OCI-LY3 (cell line): ENCODE data around the gene GAMT.
A peak's percentile ranks its signal among the peaks of the same experiment; 100 is the strongest.

ENCODE experiments used
- EZH2phosphoT487 ChIP-seq: fragments of 200-600 bp; shearing (Covaris generic); IDR thresholded peaks from 2 replicates; pipeline ENCODE4 v1.6.1; 2018; ENCODE audit warnings: antibody characterized with exemption, mixed run types, low read depth
- TF ChIP-seq, protein P1 (sequence below): fragments of 200-600, 300-600 bp; sonication (generic); IDR thresholded peaks from 2 replicates; pipeline ENCODE4 v1.5.1; 2014; ENCODE audit warnings: antibody characterized with exemption, low read length, low read depth

DNA sequence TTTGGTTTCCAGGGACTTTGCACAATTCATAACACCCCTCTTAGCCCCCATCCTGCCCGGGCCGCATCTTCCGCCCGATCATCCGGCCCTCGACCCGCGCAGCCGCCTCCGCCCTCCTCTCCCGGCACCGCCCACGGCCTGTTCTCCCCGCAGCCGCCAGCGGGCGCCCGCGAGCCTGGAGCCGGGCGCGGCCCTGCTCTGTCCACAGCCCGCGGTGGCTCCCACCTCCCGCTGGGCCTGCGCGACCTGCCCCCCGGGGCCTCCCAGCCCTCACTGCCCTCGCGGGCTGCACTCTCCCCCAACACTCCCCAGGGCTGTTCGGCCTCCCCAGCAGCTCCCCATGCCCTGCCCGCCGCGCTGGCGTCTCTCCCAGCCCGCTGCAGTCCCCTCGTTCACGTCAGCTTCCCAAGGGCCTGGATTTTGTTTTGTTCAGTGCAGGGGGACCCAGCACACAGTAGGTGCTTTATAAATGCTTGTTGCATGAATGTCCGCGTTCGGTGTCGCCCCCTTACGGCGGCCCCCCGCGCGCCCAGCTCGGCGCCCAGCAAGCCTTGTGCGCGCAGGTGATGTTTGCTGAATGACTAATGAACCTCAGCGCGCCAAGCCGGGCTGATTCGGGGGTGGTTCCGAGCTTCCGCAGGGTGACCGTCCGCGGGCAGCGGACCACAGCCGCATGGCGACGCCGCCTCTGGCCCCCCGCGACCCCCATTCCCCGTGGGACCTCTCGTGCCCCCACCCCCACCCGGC, 44.0 kb upstream of the GAMT start:
- TF ChIP-seq, protein P1, sequence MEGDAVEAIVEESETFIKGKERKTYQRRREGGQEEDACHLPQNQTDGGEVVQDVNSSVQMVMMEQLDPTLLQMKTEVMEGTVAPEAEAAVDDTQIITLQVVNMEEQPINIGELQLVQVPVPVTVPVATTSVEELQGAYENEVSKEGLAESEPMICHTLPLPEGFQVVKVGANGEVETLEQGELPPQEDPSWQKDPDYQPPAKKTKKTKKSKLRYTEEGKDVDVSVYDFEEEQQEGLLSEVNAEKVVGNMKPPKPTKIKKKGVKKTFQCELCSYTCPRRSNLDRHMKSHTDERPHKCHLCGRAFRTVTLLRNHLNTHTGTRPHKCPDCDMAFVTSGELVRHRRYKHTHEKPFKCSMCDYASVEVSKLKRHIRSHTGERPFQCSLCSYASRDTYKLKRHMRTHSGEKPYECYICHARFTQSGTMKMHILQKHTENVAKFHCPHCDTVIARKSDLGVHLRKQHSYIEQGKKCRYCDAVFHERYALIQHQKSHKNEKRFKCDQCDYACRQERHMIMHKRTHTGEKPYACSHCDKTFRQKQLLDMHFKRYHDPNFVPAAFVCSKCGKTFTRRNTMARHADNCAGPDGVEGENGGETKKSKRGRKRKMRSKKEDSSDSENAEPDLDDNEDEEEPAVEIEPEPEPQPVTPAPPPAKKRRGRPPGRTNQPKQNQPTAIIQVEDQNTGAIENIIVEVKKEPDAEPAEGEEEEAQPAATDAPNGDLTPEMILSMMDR = peak; percentile 90
- TF ChIP-seq EZH2phosphoT487 = no peak
